HCT116 (cell line): ENCODE results near the gene IL32.

Source experiments
- CTCF ChIP-seq, 3 experiments: fragments of 200-600 bp in 1 of 3; sonication (generic) in 1 of 3; IDR thresholded peaks in 2 of 3; conservative IDR thresholded peaks in 1 of 3; 2 replicates each; pipeline ENCODE4 v1.5.1; 2012 to 2017; ENCODE audit warnings: low read depth in 2 of 3, low read length in 2 of 3, antibody characterized with exemption in 1 of 3, borderline replicate concordance in 1 of 3, control low read depth in 1 of 3, mild to moderate bottlenecking in 1 of 3, mixed read lengths in 1 of 3, mixed run types in 1 of 3, moderate library complexity in 1 of 3; ENCODE audit not compliant: insufficient read depth in 1 of 3
- EZH2 ChIP-seq: fragments of 200-600 bp; sonication (generic); IDR thresholded peaks from 2 replicates; pipeline ENCODE4 v1.6.1; 2017; ENCODE audit warnings: antibody characterized with exemption, mixed run types

GRCh38 chr16:3032624-3033023 lies 32.8 kb upstream of the IL32 start:
- TF ChIP-seq EZH2 (no peak), CTCF (IDR thresholded peaks at IDR 0.05 in 2 of 3, conservative IDR thresholded peaks at IDR 0.05 in 1 of 3; ENCODE audit: borderline replicate concordance in 1 of 3, insufficient read depth in 1 of 3, low read depth in 2 of 3, low read length in 2 of 3) (no peak)
